Panc1 (cell line): ENCODE results near the gene S1PR3.

Experiments
- POLR2AphosphoS5 ChIP-seq: IDR thresholded peaks from 2 replicates; pipeline ENCODE4 v1.6.1; 2012; ENCODE audit warnings: mild to moderate bottlenecking, low read depth, low read length, moderate library complexity
- TF ChIP-seq, protein P1 (sequence below): fragments of 450-650 bp; IDR thresholded peaks from 2 replicates; pipeline ENCODE4 v1.5.1; 2017; ENCODE audit warnings: mild to moderate bottlenecking

DNA sequence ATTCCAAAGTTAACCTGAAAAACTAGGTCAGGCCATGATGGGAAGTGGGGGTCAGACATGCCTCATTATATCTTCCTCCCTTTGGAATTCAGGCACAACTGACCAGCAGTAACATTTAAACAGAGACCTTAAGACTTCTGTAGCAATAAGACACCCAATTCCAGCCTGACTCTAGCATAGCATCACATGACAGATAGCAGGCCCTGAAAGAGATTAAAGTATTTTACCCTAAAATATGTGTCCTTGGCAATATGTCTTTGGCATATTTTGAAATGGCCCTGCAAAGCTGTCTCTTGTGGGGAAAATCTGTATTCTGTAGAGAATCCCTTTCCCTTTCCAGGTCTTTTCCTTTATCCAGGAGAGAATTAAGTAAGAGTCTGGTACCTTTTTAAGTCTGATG is 34.3 kb downstream of the S1PR3 start:
- no peak for TF ChIP-seq POLR2AphosphoS5
- TF ChIP-seq, protein P1, sequence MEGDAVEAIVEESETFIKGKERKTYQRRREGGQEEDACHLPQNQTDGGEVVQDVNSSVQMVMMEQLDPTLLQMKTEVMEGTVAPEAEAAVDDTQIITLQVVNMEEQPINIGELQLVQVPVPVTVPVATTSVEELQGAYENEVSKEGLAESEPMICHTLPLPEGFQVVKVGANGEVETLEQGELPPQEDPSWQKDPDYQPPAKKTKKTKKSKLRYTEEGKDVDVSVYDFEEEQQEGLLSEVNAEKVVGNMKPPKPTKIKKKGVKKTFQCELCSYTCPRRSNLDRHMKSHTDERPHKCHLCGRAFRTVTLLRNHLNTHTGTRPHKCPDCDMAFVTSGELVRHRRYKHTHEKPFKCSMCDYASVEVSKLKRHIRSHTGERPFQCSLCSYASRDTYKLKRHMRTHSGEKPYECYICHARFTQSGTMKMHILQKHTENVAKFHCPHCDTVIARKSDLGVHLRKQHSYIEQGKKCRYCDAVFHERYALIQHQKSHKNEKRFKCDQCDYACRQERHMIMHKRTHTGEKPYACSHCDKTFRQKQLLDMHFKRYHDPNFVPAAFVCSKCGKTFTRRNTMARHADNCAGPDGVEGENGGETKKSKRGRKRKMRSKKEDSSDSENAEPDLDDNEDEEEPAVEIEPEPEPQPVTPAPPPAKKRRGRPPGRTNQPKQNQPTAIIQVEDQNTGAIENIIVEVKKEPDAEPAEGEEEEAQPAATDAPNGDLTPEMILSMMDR = no peak
